Measurements from ENCODE around the gene KLHL29. TPM values are rescaled to one million over a fixed set of nuclear protein-coding genes. Genes with fewer than 3 reads are reported as not detected.

Gene KLHL29
- total RNA-seq, 3 donors from 2014 or later (not counting 1 experiment from before 2014, with no cell fraction given): 0.24 to 0.43 (median 0.33) TPM

- no peak for DNase-seq
- Mint-ChIP-seq H3K36me3 (no peaks in the 10 kb centered on the region), H3K9me3 (no peaks in the 10 kb centered on the region), H3K27ac (no peak overlapping the region), H3K4me3 (no peak overlapping the region), H3K4me1 (peaks cover 9 to 19% of the 10 kb centered on the region in 2 donors), H3K27me3 (ENCODE audit: low read depth in 2 of 2) (peaks cover 0 to 8% of the 10 kb centered on the region in 2 donors)
- H3K4me1 ChIP-seq (ENCODE audit: control insufficient read depth, insufficient read depth, low read length): peaks cover 19% of the 10 kb centered on the region
- H3K4me3 ChIP-seq (ENCODE audit: low read length): no peak overlapping the region
- TF ChIP-seq CTCF (IDR thresholded peaks at IDR 0.05): no peak
- 93% methylated on average over 12 of the region's 12 CpGs for WGBS (ENCODE audit: insufficient coverage)
- H3K27me3 ChIP-seq (ENCODE audit: control insufficient read depth, insufficient read depth, low read length): no peaks in the 10 kb centered on the region
- no peak overlapping the region for H3K27ac ChIP-seq (ENCODE audit: low read length)
- H3K36me3 ChIP-seq (ENCODE audit: control insufficient read depth, insufficient read depth, low read length): no peaks in the 10 kb centered on the region
- no peak for ATAC-seq
- H3K9me3 ChIP-seq (ENCODE audit: control insufficient read depth, insufficient read depth, low read length): no peaks in the 10 kb centered on the region
- intact Hi-C loops (cut with micrococcal nuclease): no loop called here
Measured at GRCh38 chr2:23528171-23528570, 143.2 kb downstream of the KLHL29 start.

- DNase-seq (no peak), ATAC-seq (no peak)
- H3K9me3 Mint-ChIP-seq: no peaks in the 10 kb centered on the region
- no peak overlapping the region for H3K4me3 Mint-ChIP-seq
- H3K36me3 ChIP-seq (ENCODE audit: control insufficient read depth, insufficient read depth, low read length): no peaks in the 10 kb centered on the region
- 93% methylated on average over 11 of the region's 11 CpGs for WGBS (ENCODE audit: insufficient coverage)
- no peak overlapping the region for H3K27ac ChIP-seq (ENCODE audit: low read length)
- peaks cover 23% of the 10 kb centered on the region for H3K4me1 ChIP-seq (ENCODE audit: control insufficient read depth, insufficient read depth, low read length)
- TF ChIP-seq CTCF (IDR thresholded peaks at IDR 0.05): no peak
- H3K27me3 ChIP-seq (ENCODE audit: control insufficient read depth, insufficient read depth, low read length): no peaks in the 10 kb centered on the region
- H3K4me1 Mint-ChIP-seq: peaks cover 9 to 20% of the 10 kb centered on the region in 2 donors
- H3K9me3 ChIP-seq (ENCODE audit: control insufficient read depth, insufficient read depth, low read length): no peaks in the 10 kb centered on the region
- H3K27me3 Mint-ChIP-seq (ENCODE audit: low read depth in 2 of 2): peaks cover 0 to 8% of the 10 kb centered on the region in 2 donors
- no peaks in the 10 kb centered on the region for H3K36me3 Mint-ChIP-seq
- intact Hi-C loops (cut with micrococcal nuclease): no loop called here
- no peak overlapping the region for H3K4me3 ChIP-seq (ENCODE audit: low read length)
- H3K27ac Mint-ChIP-seq: no peak overlapping the region
Measured at GRCh38 chr2:23528690-23529089, 143.7 kb downstream of the KLHL29 start.

- no peaks in the 10 kb centered on the region for H3K36me3 ChIP-seq (ENCODE audit: control insufficient read depth, insufficient read depth, low read length)
- WGBS (ENCODE audit: insufficient coverage): 94% methylated on average over 11 of the region's 11 CpGs
- Mint-ChIP-seq H3K4me3 (no peak overlapping the region), H3K27me3 (ENCODE audit: low read depth in 2 of 2) (peaks cover 0 to 5% of the 10 kb centered on the region in 2 donors), H3K9me3 (no peaks in the 10 kb centered on the region), H3K36me3 (no peaks in the 10 kb centered on the region), H3K4me1 (peaks cover 9 to 20% of the 10 kb centered on the region in 2 donors), H3K27ac (no peak overlapping the region)
- no peak for ATAC-seq
- intact Hi-C loops (cut with micrococcal nuclease): no loop called here
- DNase-seq: no peak
- H3K9me3 ChIP-seq (ENCODE audit: control insufficient read depth, insufficient read depth, low read length): no peaks in the 10 kb centered on the region
- TF ChIP-seq CTCF (IDR thresholded peaks at IDR 0.05): no peak
- H3K27me3 ChIP-seq (ENCODE audit: control insufficient read depth, insufficient read depth, low read length): no peaks in the 10 kb centered on the region
- H3K27ac ChIP-seq (ENCODE audit: low read length): no peak overlapping the region
- H3K4me1 ChIP-seq (ENCODE audit: control insufficient read depth, insufficient read depth, low read length): peaks cover 23% of the 10 kb centered on the region
- H3K4me3 ChIP-seq (ENCODE audit: low read length): no peak overlapping the region
Measured at GRCh38 chr2:23529659-23530058, 144.7 kb downstream of the KLHL29 start.

- ATAC-seq (no peak), DNase-seq (no peak)
- no peaks in the 10 kb centered on the region for H3K36me3 Mint-ChIP-seq
- H3K4me3 Mint-ChIP-seq: no peak overlapping the region
- peaks cover 0 to 5% of the 10 kb centered on the region in 2 donors for H3K27me3 Mint-ChIP-seq (ENCODE audit: low read depth in 2 of 2)
- H3K36me3 ChIP-seq (ENCODE audit: control insufficient read depth, insufficient read depth, low read length): no peaks in the 10 kb centered on the region
- no peaks in the 10 kb centered on the region for H3K27me3 ChIP-seq (ENCODE audit: control insufficient read depth, insufficient read depth, low read length)
- peaks cover 9 to 22% of the 10 kb centered on the region in 2 donors for H3K4me1 Mint-ChIP-seq
- 91% methylated on average over 11 of the region's 12 CpGs for WGBS (ENCODE audit: insufficient coverage)
- no peak overlapping the region for H3K27ac Mint-ChIP-seq
- no peak overlapping the region for H3K4me3 ChIP-seq (ENCODE audit: low read length)
- H3K9me3 ChIP-seq (ENCODE audit: control insufficient read depth, insufficient read depth, low read length): no peaks in the 10 kb centered on the region
- intact Hi-C loops (cut with micrococcal nuclease): no loop called here
- no peak overlapping the region for H3K27ac ChIP-seq (ENCODE audit: low read length)
- H3K4me1 ChIP-seq (ENCODE audit: control insufficient read depth, insufficient read depth, low read length): peaks cover 23% of the 10 kb centered on the region
- H3K9me3 Mint-ChIP-seq: no peaks in the 10 kb centered on the region
- TF ChIP-seq CTCF (IDR thresholded peaks at IDR 0.05): no peak
Measured at GRCh38 chr2:23530206-23530908, 145.4 kb downstream of the KLHL29 start.
